ENCODE results near the gene L1CAM. TPM values are rescaled to one million over a fixed set of nuclear protein-coding genes. Genes with fewer than 3 reads are reported as not detected.

The L1CAM gene
- total RNA-seq, 1 donor from 2014 or later = 122 TPM

GRCh38 chrX:153933748-153934147 lies 47.8 kb upstream of the L1CAM start:
- no peak for DNase-seq (ENCODE audit: low read depth)
- no peak for TF ChIP-seq CTCF (IDR thresholded peaks at IDR 0.05; ENCODE audit: insufficient read depth, low read length, poor library complexity, severe bottlenecking)
- H3K36me3 ChIP-seq (ENCODE audit: control insufficient read depth, insufficient read depth, low read length) = no peaks in the 10 kb centered on the region
- no peaks in the 10 kb centered on the region for H3K27me3 ChIP-seq (ENCODE audit: control insufficient read depth, insufficient read depth, low read length)
- H3K4me3 ChIP-seq (ENCODE audit: low read depth, low read length) = peak overlapping the region; percentile 73

GRCh38 chrX:153932220-153932915 lies 46.4 kb upstream of the L1CAM start:
- H3K36me3 ChIP-seq (ENCODE audit: control insufficient read depth, insufficient read depth, low read length) = no peaks in the 10 kb centered on the region
- H3K27me3 ChIP-seq (ENCODE audit: control insufficient read depth, insufficient read depth, low read length) = no peaks in the 10 kb centered on the region
- H3K4me3 ChIP-seq (ENCODE audit: low read depth, low read length) = no peak overlapping the region
- TF ChIP-seq CTCF (IDR thresholded peaks at IDR 0.05; ENCODE audit: insufficient read depth, low read length, poor library complexity, severe bottlenecking) = no peak
- DNase-seq (ENCODE audit: low read depth) = no peak

GRCh38 chrX:153931748-153932147 lies 45.8 kb upstream of the L1CAM start:
- TF ChIP-seq CTCF (IDR thresholded peaks at IDR 0.05; ENCODE audit: insufficient read depth, low read length, poor library complexity, severe bottlenecking) = no peak
- no peak for DNase-seq (ENCODE audit: low read depth)
- H3K27me3 ChIP-seq (ENCODE audit: control insufficient read depth, insufficient read depth, low read length) = no peaks in the 10 kb centered on the region
- H3K4me3 ChIP-seq (ENCODE audit: low read depth, low read length) = no peak overlapping the region
- H3K36me3 ChIP-seq (ENCODE audit: control insufficient read depth, insufficient read depth, low read length) = no peaks in the 10 kb centered on the region

GRCh38 chrX:153931151-153931550 lies 45.2 kb upstream of the L1CAM start:
- DNase-seq (ENCODE audit: low read depth) = no peak
- no peak overlapping the region for H3K4me3 ChIP-seq (ENCODE audit: low read depth, low read length)
- TF ChIP-seq CTCF (IDR thresholded peaks at IDR 0.05; ENCODE audit: insufficient read depth, low read length, poor library complexity, severe bottlenecking) = no peak
- no peaks in the 10 kb centered on the region for H3K36me3 ChIP-seq (ENCODE audit: control insufficient read depth, insufficient read depth, low read length)
- no peaks in the 10 kb centered on the region for H3K27me3 ChIP-seq (ENCODE audit: control insufficient read depth, insufficient read depth, low read length)

- Histone ChIP-seq H3K36me3 (ENCODE audit: control insufficient read depth, insufficient read depth, low read length) (no peaks in the 10 kb centered on the region), H3K4me3 (ENCODE audit: low read depth, low read length) (no peak overlapping the region), H3K27me3 (ENCODE audit: control insufficient read depth, insufficient read depth, low read length) (no peaks in the 10 kb centered on the region)
- TF ChIP-seq CTCF (IDR thresholded peaks at IDR 0.05; ENCODE audit: insufficient read depth, low read length, poor library complexity, severe bottlenecking) = no peak
- DNase-seq (ENCODE audit: low read depth) = no peak
These were observed 44.3 kb upstream of the L1CAM start for GRCh38 chrX:153930011-153930910.
